Middle frontal gyrus (tissue), 1 donor: Measurements from ENCODE around the gene PRKCH.

Experiments
- DNase-seq: peaks from one replicate; pipeline ENCODE4 v3.0.0-alpha.2; 2015; ENCODE audit warnings: low spot score; ENCODE audit errors: extremely low spot score

The PRKCH gene

DNA sequence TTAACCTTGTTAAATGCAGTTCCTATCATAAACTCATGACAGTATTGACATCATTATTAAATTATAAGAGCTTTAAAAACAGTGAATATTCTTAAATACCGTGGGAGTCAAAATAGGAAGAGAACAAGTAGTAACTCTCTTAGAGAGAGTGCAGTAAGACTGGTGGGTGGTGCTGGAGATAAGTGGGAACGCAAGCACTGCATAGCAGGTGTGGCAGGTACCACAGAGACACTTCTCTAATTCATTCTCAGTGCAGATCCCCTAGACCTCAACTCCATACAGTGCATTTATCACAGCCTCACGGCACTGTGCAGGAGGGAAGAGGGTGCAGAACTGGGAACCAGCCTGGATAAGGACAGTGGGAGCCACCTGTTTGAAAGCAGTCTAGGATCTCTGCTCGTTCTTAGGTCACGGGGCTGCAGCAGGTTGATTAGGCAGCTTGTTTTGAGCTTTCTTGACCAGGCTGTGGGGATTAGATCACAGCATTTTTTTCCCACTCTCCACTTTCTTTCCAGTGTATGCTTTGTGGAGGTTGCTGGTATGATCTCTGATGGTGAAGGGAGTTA lies 165.6 kb downstream of the PRKCH start:
- DNase-seq = no peak

DNA sequence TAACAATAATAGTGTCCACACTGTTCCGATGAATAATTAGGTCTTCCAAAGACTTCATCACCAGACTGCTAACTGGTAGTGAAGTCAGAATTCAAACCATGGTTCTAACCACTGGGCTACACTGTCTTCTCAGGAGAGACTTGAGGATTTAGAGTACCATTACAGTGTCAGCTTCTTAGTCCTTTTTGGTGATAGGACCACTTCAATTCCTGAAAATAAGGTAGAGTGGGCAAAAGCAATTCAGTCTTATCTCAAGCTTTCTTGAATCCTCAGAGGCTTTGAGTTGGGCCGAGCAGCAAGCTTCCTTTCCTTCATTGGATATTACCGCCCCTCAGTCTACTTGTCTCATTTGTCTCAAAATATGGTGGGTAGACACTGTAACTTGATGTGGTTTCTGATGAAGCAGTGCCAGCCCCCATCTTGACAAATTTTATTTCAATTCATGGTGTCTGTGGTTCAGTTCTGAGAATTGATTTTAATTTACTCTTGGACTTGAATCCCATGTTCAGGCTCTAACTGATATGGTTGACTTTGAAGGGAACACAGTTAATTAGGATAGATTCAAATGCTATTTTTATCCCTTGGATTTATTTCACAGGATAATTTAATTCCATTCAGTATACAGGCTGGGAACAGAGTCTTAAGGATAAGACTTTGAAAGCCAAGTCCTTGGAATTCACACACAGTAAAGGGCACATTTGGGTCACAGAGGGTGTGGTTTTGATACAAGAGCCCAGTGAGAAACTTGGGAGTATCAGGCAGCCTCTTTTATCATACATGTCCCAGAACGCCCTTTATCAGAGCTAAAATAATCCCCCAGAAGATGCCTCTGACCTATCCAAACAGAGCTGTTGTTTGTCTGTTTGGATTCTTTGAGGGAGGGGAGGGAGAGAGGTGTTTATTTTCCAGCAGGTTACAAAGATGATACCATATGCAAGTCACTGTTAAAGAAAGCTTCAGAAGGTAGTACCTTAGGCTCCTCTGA lies 167.3 kb downstream of the PRKCH start:
- no peak for DNase-seq

DNA sequence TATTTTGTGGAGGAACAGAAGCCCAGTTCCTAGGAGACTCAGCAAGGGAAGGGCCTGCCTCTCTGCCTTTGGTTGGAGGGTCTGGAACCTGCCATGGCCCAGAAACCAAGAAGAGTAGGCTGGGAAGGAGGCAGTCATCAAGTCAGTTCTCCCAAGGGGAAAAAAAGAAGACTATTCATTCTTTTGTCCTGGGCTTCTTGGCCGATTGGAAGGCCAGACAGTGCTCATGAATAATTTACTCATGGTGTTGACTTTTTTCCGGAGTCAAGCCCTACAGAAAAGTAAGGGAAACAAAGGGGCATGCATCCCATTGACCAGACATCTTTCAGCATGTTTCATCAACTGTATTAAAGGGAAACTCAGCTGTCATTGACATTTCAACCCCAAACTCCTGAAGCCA lies 168.1 kb downstream of the PRKCH start:
- DNase-seq = no peak

DNA sequence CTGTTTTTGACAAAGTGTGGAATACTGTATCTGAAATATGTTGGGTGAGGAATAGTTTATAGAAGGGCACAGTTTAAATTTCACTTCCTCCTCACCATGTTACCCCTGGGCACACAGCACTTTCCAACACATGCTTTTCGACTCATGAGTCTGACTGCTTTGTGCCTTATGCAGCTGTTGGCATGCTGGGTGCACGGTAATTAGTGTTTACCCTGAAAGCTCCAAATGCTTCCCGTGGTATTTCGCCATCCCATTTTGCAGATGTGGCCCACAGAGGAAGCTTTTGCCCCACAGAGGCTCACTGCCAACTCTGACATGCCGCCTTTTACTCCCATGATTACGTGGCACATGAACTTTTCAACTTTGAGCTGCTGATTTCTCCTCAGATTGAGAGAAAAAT lies 168.6 kb downstream of the PRKCH start:
- no peak for DNase-seq

DNA sequence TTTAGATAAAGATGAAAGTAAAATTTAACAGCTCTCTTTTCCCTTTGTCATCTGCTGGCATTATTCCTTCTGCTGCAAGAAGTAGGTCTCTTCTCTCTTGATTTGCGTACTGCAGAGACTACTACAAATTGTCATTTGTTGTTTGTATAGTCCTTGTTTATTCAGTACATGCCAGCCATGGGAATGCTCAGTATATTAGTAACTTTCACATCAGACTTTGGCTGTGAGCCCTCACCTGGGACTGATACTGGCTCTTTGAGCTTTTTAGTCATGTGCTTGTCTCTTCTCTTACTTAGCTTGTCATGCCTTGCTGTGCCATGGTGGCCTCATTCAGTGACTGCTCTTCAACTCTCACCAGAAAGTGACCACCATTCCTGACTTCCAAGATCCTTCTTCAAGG lies 169.8 kb downstream of the PRKCH start:
- no peak for DNase-seq

DNA sequence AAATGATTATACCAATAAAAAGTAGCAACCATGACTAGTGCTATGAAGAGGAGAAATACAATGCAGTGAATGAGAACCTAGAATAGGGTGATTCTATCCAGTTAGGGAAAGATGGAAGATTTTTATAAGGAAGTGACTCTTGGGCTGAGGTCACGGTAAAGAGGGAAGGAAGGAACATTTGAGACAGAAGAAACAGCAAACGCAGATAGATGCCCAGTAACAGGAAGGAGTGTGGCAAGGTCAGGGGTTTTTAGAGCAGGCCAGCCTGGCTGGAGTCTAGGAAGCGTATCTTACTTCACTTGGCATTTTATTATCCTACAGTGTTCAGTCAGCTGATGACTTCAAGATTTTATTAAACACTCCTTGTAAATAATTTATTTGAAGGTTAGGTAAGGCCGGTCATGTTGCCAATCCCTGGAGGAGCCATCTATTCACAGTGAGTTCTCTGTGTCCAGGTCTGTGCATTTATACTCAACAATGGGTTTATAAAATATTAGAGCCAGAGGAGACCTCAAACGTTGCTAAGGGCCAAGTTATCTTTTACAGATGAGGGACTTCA lies 170.6 kb downstream of the PRKCH start:
- DNase-seq = no peak

DNA sequence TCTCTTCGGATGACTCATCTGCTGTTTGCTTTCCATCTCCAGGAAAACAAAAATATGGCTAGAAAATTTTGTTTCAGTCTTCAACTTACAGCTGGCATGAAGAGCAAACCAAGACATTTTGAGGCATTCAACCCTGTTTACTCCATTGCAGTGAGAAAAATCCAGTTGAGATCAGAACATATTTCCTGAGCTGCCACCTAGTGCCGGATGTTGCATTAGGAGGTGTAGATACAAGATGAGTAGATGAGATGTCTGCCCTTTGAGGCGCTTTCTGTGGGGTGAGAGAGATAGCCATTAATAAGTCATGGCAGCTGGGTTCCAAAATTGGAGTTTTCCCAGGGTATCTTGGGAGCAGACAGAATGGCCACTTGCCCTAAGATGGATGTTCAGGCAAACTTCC lies 171.1 kb downstream of the PRKCH start:
- no peak for DNase-seq

DNA sequence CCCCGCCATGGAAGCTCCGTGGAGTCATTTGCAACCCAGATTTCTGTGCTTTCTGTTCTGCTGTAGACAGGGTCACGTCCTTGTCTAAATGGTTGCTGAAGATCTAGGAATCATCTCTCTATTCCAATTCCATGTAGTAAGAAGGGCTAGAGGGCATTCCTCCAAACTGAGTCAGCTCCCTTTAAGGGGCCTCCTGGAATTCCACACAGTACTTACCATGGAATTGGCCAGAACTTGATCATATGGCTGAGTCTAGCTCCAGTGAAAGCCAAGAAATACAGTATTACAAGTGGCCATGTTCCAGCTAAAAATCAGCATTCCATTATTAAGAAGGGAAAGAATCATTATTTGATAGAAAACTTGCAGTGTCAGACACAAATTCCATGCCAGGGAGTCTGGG lies 171.9 kb downstream of the PRKCH start:
- DNase-seq = no peak

DNA sequence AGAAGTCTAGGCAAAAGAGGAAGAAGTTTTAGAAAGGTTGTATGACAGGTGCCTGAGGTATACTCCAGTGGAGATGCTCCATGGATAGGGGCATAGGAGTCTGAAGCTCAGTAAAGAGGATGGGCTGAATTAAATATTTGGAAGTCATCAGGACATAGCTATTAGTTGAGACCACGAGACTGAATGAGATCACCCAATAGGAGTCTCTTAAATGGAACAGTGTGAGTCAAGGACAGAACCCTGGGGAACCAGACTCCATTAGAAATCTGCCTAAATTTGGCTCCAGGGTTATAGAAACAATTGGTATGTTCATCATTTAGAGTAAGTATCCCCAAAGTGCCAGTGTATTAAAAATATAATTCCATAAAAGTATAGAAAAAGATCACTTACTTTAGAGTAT lies 172.6 kb downstream of the PRKCH start:
- no peak for DNase-seq

DNA sequence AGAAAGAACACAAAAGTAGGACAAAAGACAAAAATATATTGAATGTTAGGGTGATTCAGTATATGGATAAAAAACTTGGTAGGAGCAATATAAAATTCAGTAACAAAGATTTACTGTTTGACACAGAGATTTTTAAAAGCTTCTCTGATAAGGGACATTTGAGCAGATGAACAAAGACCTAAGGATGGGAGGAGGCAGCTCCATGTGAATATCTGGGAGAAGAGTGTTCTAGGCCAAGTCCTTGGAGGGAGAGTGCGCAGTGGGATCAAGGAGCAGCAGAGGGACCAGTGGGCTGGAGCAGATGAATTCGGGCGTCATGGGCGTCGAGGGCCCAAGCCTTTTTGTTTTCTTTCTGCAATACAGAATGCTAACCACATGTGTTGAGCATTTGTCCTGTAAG lies 174.4 kb downstream of the PRKCH start:
- DNase-seq = no peak

DNA sequence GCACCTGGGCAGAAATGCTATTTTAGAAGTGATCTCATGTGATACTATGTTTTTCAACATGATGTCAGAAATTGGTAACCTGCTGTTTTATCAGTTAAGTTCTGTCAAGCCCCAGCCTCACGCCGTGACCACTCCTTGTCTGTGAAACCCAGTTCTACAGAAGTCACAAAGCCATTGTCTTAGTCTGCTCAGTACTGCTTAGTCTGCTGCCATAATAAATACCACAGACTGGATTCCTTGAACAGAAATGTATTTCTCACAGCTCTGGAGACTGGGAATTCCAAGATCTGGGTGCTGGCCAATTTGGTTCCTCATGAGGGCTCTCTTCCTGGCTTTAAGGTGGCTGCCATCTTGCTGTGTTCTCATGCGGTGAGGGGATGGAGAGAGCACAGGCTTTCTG lies 176.9 kb downstream of the PRKCH start:
- DNase-seq = no peak

DNA sequence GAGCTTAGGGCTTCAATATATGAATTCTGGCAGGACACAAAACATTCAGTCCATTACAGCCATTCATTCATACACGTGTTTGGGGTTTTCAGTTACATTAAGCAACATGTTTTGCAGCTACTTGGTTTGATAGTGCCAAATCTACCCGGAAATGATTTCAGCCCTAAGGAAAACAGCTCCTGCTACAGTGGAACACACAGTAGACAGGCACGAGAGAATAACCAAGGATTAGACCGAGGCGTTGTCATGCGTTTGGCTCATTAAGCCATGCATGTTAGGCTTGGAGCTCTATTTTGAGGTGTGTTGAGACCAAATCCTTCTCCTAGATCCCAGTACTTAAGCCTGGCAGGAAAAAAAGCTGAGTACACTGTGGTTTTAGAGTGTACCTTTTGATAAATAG lies 177.4 kb downstream of the PRKCH start:
- DNase-seq = no peak

DNA sequence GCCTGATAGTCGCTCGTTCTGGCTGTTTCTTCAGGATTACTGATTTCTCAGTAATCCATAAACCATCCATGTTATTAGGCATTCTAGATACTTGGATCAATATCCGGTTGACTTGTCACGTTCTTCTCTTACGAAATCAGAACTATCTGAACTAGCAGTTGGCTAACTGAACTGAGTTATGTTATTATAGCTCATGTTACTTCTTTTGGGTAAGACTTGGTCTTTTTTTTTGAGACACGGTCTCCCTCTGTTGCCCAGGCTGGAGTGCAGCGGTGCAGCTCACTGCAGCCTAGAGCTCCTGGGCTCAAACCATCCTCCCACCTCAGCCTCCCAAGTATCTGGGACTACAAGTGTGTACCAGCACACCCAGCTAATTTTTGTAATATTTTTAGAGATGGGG lies 178.6 kb downstream of the PRKCH start:
- no peak for DNase-seq

DNA sequence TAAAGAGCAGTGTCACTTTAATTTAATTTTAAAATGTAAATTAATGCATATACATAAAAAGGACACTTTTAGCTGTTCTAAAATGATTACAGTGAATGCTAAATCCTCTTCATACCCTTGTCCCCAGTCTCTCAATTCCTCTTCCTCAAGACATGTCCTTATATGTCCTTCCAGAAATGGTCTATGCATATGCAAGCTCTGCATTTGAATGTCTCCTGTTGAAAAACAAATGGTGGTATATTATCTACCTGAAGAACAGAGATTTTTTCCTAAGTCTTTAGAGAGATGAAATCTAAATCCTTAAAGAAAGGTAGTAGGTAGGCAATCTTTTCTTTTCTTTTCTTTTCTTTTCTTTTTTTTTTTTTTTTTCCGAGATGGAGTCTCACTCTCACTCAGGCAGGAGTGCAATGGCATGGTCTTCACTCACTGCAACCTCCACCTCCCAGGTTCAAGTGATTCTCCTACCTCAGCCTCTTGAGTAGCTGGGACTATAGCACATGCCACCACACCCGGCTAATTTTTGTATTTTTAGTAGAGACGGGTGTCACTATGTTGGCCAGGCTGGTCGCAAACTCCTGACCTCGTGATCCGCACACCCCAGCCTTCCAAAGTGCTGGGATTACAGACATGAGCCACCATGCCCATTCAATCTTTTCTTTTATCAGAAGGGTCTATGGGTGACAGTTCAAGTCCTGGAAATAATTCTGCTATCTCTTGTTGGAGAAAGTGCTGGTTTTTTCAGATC lies 180.5 kb downstream of the PRKCH start:
- DNase-seq = no peak

DNA sequence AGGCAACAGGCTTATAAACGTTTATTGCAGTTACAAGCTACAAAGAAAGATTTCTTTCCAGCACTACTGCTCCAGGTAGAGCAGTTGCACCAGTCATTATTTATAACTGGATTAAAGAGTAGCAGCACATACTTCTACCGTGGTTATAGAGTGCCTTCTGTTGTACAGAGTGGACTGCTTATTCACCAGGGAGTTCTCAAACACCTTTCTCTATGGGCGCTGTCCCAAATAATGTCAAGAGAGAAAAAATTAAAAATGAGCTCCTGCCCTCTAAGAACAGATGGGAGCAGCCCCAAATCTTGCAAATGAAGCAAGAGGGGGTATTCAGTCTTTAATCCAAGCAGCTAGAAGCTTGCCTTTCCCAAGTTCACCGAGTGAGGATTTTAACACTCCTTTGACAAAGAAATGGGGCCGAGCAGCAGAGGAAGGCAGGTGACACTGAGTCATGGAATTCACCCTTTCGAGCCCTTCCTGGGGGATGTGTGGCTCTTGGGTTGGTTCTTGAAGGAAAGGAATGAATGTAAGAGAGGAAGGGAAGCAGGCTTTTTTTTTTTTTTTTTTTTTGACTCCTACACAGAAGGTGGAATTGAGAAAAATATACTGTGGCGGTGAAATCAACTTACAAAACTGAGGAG lies 181.2 kb downstream of the PRKCH start:
- DNase-seq = no peak

DNA sequence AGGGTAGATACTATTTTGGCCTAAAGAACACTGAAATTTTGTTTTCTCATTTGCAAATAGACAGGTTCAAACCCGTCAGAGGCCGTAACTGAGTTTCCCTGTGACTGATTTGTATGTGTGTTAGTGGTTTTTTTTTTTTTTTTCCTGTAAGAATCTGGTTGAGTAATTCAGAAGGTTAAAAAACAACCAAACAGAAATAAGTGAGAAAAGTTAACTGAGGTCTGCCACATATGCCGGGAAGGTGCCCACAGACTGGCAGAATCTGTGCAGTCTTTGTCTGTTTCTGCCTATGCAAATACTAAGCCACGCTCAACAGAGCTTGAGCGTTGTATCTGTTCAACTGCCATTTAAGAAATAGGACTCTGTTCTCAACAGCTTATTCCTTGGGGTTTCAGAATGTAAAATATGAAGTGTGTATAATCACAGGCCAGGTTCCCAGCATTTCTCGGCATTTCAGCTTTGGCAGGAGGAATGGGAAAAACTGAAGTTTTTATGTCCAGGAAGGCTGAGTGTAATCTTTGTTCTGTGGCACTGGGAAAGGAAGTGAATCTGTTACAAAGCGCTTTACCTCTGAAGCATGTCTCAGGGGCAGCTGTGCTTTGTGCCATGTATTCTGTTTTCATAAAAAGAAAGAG lies 181.9 kb downstream of the PRKCH start:
- no peak for DNase-seq

DNA sequence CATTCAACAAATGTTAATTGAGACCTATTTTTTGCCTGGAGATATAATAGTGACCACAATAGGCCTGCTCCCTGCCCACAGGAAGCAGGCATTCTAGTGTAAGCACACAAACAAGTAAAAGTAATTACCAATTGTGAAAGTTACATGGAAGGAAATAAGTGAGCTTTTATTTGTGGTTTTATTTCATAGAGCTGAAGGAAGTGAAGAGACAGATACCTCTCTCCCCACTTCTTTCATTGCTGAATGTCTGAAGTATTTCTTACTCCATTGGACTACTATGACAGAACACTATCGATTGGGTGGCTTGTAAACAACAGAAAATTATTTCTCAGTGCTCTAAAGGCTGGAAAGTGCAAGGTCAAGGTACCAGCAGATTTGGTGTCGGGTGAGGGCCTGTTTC lies 183.5 kb downstream of the PRKCH start:
- DNase-seq = no peak

DNA sequence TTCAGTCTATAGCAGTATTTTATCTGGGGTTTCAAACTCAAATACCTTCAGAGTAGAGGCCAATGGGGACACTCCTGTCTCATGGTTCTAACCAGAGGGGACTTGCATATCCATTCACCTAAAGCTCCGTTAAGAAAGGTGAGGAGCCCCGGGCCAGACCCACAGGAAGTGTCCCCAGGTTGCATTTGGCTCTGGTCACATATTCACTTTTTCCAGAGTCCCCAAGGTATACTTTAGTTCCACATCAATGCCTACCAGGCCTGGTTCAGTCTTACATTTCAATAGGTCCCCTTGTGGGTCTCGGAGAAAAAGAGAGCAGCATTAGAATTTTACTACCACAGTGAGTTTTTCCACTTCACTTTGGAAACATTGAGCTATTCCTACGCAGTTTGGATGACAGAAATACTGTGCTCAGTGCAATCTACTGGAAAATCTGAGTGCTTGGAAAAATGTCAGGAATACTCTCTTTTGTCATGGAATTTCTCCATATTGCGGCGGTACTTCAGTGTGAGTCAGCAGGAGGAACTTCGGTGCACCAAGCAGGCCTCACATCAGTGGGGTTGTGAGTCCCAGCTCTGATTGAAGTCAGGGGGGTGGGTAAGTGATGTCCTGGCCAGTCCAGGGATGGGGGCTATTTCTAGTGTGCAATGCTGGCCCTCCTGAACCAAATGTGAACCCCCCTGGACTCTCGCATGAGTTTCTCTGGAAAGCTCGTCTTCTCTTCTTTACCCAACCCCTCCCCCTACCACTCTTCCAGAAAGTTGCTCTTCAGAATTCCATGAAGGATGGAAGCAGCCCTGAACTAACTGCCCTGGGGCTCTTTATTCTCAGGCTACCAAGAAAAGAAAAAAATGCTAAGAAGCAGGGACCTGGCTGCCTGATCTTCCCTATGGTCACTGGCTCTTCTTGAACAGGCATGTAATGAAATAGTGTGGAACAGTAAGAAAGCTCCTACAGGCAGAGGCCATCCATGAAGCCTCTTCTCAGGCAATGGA lies 184.7 kb downstream of the PRKCH start:
- no peak for DNase-seq

DNA sequence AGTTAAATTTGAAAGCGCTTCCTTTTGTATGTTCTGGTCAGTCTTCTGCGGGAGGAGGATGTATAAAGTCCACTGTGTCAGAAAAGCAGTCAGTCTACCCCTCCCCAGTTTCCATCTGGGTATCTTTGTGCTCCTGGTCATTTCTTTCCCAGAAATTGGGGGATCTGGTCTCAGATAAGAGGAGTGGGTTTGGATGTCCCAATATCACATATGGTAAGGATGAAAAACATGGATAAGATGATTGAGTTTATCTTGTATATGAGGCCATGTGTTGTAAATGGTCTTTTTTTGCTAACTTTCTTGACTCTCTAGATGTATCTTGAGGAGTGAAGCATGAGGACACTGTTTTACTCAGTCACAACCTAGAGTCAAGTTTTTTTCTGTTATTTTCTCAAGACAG lies 187.1 kb downstream of the PRKCH start:
- no peak for DNase-seq
